GM19025 (cell line): ENCODE data around the gene ZFHX3.

Experiments
- ATAC-seq: cut with Tn5 transposase; IDR thresholded peaks from one replicate; pipeline ENCODE4 v1.9.1; 2021; ENCODE audit warnings: mild to moderate bottlenecking, low read depth, moderate library complexity; ENCODE audit not compliant: unreplicated experiment

Gene ZFHX3

DNA sequence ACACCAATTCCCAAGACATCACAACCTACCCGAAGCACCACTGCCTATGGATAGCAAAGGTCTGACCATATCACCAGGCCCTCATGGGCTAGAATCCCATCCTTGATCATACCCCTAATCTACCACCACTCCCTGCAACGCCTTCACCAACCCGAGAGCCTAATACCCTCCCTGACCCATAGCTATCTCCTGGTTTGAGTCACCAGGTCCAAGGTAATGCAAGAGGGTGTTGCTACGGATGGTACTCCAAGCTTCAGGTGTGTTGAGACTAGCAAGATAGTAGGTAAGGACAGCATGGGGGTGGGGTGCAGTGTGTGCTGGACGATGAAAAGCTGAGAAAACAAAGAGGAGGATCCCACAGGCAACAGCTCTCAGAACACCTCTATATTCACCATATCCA, 258.0 kb downstream of the ZFHX3 start:
- no peak for ATAC-seq

DNA sequence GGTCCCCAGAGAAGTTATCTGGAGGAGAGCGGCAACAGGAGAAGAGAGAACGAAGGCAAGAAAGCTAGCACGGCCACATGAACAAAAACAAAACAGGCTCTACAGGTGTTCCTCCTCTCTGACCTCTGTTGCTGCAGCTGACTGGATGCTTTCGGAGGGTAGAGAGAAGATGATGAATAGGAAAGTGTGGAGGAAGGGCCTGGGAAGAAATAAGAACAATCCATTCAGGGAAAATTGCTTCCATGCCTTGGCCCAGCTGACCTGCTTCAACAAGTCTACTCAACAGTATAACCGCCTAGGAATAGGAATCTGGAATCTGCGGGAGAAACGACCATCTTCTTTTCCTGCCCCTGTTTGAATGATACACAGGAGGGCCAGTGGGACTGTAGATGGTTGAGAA, 258.5 kb downstream of the ZFHX3 start:
- ATAC-seq, result no peak

DNA sequence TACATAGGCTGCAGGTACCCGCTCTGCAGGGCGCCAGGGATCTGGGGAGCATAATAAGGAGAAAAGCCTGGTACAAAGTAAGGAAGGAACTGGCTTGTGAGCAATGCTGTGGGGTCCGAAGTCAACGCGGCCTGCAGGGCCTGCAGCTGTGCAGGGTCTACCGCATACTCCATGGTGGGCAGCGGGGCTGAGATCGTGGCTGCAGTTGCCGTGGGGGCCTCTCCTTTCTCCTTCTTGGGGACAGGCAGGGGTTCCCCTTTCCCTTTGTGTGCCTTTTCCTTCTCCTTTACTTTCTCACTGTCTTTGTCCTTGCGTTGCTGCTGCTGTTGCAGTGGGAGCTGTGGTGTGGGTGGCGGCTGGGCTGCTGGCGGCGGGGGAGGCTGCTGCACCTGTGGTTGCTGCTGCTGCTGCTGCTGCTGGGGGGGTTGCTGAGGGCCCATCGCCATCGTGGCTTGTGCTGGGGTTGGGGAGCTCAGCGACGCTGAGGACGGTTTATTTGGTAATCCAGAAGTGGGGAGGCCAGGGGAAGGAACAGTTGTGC, 259.6 kb downstream of the ZFHX3 start:
- no peak for ATAC-seq

DNA sequence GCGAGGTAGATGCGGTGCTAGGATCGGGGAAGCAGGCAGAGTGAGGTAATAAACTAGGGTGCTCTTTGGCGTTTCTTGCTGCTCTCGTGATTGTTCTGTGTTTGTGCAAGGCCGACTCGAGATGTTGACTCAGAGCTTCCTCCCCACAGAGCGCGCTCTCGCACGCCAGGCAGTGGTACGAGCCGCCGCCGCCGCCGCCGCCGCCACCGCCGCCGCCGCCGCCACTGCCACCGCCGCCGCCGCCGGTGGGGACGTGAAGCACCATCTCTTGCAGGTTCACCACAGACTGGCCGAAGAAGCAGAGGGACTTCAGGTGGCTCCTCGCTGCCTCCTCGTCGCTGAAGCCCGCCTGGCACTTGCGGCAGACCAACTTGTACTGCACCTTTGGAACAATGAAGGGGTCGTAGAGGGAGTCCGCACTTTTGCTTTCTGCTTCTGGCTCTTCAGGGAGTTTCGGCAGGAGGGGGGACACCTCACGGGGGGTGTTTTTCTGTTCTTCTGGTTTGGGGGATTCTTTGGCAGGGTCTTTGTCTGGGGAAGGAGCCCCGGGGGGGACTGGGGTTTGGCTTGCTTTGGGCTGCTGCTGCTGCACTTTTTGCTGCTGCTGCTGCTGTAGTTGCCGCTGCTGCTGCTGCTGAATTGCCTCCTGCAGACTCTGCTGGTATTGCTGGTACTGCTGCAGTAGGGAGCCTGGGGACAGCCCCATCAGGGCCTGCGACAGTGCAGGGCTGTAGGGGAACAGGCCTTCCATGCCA, 260.2 kb downstream of the ZFHX3 start:
- ATAC-seq, result peak; percentile 83

DNA sequence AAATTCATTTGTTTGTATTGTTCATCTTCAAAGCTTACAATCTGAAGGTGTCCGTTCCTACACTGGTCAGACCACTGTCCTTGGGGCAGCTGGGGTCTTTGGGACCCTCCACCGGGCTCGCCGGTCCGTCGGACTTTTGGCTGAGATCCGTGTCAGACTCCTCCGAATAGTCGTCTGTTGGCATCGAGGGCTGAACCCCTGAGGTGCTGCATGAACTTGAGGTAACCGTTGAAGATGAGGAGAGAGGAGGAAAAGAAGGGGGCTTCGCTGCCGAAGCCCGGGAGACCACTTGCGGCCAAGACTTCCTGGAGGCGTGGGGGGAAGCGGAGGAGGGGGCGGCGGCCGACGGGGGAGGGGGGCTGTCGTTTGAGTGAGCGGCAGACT, 260.8 kb downstream of the ZFHX3 start:
- ATAC-seq, result peak; percentile 7

DNA sequence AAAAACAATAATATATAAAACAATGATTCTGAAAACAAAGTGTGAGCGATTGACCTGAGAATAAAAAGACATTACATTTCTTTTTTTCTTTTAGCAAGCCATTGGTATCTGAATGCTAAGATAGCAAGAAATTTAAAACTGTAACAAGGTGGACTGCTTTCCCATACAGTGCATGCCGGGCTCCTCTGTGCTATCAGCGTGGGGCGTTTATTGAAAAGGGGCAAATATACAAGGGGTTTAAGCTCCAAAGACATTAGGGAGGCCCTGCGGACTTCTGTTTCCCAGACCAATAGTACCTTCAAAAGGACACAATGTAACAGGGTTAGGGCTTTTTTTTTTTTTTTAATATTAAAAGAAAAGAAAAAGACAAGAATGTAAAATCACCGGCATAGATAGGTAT, 261.3 kb downstream of the ZFHX3 start:
- ATAC-seq, result no peak

DNA sequence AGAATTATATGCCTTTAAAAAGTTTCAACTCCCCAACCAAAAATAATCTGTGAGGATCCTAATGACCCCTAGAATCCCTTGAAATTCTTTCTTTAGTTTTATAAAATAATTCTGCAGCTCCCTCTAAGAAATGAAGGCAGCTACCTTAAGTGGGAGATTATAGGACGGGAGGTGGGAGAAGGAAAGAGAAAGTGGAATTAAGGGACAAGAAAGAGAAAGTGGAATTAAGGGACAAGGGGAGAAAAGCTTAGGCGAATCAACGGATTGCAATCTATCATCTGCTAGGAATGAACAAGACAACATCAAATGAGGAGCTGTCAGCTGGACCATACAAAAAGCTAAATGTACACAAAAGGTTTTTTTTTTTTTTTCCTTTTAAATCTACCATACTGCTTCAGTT, 262.0 kb downstream of the ZFHX3 start:
- no peak for ATAC-seq

DNA sequence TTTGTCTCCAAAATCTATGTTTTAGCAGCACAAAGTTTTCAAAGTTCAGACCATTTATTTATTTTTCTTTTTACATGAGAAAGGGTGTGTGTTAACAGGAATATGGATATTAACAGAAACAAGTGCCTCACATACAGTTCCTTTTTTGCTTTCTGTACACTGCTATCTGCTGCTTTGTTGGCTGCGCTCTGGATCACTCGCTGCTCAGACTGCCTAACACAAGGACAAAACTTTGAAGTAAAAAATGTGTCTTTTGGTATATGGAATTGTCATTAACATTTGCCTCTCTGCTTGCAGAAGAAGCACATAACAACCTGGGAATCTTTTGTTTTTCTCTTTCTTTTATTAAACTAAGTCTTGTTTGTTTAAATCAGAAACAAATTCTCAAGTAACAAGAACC, 262.8 kb downstream of the ZFHX3 start:
- no peak for ATAC-seq

DNA sequence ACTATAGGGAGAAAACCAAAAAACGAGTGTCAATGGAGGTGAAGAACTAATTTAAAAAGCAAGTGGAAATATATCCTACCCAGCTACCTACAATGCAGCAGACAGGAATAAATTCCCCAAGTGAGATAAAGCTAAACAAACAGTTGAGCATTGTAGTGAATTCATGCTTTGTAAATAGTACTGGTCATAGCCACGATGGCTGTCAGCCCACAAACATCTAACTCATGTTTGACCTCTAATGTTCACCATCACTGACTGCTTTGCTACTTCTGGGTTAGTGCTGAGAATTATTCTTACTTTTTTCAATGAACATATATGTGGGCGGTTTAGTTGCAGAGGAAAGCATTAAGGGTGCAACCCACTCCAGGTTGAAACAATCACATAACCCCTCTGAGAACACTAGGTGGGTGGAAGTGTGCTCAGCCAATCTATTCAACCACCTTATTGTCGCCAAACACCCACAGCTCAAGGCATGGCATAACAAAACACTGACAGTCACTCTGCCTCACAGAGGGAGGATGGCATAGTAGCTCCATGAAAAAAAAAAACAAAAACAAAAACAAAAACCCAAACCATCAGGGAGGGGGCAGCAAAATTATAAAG, 264.1 kb downstream of the ZFHX3 start:
- no peak for ATAC-seq

DNA sequence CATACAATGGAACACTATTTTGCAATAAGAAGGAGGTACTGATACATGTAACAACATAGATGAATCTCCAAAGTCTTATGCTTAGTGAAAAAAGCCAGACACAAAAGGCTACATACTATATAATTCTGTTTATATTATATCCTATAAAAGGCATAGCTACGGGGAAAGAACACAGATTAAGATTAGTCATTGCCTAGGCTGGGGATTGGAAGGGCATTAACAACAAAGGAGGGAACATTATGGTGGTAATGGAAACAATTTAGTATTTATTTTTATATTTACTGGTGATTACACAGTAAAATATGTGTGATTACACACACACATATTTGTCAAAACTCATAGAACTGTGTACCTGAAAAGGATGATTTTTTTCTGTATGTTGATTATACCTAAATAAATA, 278.1 kb downstream of the ZFHX3 start:
- ATAC-seq, result no peak

DNA sequence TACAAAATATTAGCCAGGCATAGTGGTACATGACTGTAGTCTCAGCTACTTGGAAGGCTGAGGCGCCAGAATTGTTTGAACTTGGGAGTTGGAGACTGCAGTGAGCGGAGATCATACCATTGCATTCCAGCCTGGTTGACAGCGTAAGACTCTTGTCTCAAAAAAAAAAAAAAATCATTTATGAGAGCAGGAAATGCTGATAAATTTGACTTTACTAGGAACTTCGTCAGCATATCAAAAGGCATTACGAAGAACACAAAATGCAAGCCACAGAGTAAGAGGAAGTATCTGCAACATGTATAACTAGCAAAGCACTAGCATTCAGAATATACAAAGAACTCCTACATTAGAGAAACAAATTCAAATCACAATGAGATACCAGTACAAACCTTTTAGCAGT, 279.3 kb downstream of the ZFHX3 start:
- no peak for ATAC-seq

DNA sequence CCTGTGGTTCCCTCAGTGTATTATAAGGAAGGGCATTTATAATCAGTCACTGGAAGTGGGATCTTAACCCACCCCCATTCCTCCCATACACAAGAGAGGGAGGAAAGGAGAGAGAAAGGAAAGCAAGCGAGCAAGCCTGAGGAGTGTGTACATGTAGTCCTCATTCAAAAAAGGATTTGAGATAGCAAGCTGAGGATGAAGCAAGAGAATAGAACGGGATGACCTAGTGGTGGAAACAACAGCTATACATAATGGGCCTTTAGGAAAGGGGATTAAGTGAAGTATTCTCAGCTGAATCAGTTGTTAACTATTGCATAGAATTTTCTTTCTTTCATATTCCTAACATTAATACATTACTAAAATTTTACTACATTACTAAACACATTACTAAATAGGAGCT, 281.4 kb downstream of the ZFHX3 start:
- no peak for ATAC-seq

DNA sequence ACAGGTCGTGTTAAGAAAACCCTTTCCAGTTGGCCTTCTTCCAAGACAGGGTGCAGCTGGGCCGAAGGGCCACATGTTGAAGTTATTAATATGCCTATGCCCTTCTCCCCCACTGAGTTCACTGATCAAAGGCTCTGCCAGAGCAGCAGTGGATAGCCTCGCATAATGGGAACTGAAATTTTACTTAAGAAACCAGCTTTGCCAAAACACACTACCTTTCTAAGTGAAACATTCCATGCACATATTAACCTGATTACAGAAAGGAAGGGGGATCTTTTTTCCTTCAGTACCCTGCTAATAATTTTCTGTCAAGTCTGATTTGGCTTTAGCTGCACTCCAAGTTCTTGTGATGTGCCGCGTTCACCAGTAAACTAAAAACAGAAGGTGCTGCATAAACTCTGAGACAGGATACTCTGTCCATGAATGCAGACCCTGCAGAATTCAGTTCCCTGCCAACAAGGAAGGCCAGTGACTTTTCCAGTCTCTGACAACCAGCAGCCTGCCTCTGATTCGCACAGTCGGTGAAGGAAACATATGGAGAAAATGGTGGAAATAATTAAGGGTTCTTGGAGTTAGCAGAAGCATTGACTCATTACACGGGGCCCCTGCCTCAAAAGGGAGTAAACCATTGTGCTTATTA, 283.8 kb downstream of the ZFHX3 start:
- ATAC-seq, result no peak

DNA sequence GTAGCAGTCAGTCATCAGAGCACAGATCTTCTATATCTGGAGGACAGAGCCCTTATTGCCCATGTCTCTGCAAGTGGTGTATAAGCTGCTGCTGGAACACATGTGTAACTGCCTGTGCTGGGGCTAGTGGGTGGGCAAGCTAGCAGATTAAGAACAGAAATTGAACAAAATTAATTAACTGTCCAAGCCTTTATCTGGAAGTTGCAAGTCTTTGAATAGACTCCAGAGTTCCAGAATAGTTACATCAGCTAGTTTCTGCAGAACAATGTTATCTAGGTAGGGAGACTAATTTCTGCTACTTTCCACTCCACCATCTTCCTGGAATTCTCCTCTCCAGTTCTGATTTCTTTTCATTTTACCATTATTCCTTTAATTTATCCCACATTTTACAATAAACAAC, 287.3 kb downstream of the ZFHX3 start:
- no peak for ATAC-seq

DNA sequence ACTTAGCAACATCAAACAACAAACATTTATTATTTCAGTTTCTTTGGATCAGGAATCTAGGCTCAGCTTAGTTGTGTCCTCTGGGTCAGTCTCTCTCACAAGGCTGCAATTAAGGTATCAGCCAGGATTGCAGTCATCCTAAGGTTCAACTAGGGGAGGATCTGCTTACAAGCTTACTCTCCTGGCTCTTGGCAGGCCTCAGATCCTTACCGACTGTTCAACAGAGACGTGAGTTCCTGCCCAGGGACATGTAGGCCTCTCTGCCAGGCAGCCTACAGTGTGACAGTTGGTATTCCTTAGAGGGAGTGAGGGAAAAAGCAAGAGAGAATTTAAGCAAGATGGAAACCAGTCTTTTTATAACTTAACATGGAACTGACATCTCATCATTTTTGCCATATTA, 294.0 kb downstream of the ZFHX3 start:
- ATAC-seq, result no peak

DNA sequence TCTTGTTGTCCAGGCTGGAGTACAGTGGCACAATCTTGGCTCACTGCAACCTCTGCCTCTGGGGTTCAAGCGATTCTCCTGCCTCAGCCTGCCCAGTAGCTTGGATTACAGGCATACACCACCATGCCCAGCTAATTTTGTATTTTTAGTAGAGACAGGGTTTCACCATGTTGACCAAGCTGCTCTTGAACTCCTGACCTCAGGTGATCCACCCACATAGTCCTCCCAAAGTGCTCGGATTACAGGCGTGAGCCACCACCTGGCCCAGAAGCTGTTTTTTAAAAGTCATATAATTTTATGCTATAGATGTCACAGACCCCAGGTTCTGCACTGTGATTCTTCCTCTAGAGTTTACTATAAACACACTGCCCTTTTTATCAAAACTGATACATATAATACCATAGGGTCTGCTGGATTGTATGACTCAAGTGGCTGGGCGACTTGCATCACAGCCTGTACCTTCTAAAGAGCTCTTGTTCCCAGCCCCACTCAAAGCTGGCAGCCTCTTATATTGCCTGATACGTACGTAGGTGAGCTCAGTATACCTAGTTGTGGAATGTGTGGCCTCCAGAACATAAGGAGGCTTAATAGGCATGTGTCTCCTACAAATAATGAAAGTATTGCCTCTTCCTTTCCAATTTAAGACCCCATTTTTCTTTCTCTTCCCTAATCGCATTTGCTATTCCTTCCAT, 295.8 kb downstream of the ZFHX3 start:
- ATAC-seq, result no peak

DNA sequence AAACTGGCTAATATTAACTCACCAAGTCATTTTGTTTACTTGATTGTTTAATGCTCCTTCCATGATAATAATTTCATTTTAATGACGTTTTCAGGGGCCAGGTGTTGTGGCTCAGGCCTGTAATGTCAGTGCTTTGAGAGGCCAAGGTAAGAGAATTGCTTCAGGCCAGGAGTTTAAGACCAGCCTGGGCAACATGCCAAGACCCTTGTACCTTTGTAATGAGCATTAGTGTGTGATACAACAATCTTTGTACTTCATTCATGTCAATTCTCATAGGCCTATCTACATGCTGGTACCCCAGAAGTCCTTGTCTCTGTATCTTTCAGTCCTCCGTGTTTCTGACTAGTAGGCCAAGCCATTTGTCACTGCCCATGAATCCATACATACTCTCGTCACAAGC, 296.9 kb downstream of the ZFHX3 start:
- ATAC-seq, result no peak

DNA sequence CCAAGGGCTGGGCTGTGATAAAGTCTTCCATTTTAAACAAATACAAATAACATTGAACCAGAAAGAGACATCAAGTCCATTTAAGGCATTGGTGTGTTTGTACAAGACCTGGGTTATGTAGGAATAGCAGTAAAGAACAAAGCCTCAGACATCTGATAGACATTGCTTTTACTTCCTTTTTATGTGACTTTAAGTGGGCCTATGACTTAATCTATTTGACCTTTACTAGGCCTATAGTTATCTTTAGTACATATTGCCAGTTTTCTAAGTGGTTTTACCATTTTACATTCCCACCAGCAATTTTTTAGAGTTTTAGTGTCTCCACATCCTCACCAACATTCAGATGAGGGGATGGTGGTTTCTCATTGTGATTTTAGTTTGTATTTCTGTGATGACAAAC, 298.8 kb downstream of the ZFHX3 start:
- no peak for ATAC-seq

DNA sequence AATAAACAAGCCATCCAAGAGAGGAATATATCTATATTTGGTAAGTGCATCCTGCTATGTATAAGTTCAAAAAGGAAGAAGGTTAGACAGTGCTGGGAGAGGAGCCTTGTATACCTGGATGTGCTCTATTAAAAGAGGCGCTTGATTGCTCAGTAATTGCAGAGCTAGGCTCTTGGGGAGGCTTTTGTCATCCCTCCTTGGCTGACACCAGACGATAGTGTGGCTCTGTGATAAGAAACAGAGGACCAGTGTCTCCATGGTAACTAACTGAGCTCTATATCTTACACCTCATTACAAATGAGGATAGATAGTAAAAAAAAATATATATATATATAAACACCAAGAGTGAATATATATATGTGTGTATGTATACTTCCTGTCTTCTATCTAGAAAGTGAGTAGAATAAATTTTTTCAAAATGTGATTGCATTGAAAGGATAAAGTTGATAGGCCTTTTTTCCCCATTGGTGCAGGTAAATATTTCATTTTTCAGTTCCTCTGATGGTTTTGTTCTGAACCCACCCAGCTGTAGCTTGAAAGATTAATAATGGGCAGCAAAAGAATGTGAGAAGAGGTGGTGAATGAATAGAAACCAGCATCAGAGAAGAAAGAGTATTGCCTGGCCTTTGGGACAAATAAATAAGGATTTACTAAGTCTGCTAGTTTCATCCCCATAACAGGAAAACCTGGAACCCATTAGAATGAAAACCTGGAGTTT, 303.7 kb downstream of the ZFHX3 start:
- no peak for ATAC-seq

DNA sequence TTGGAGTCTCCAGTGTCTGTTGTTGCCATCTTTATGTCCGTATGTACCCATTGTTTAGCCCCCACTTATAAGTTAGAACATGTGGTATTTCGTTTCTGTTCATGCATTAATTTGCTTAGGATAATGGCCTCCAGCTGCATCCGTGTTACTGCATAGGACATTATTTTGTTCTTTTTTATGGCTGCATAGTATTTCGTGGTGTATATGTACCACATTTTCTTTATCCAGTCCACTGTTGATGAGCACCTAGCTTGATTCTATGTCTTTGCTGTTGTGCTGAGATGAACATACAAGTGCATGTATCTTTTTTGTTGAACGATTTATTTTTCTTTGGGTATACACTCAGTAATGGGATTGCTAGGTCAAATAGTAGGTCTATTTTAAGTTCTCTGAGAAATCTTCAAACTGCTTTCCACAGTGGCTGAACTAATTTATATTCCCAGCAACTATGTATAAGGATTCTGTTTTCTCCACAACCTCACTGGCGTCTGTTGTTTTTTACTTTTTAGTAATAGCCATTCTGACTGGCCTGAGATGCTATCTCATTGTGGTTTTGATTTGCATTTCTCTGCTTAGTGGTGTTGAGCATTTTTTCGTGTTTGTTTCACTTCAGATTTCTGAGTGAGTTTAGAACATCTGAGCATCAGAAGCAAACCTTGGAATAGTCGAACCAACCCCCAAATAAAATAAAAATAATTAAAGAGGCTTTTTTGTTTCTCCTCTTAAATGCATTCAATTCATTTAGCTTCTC, 304.7 kb downstream of the ZFHX3 start:
- ATAC-seq, result no peak
